Natural killer cell (primary cell): ENCODE results near the gene GALNTL6. TPM values are rescaled to one million over a fixed set of nuclear protein-coding genes. Genes with fewer than 3 reads are reported as not detected.
"Not testable (repeated sequence)": the region's sequence is repeated elsewhere in the genome, so short reads cannot be mapped to it uniquely, and the experiment has no call there.

ENCODE experiments used
- ATAC-seq, 3 donors: fragments of 150-1000 bp in 2 of 3; fragments of 200-7000 bp in 1 of 3; cut with Tn5 transposase; 1 replicate in 1 of 3; 2 replicates in 2 of 3; pipeline ENCODE4 v1.10.0; 2021; ENCODE audit warnings: mild to moderate bottlenecking in 2 of 3, moderate library complexity in 2 of 3
- DNase-seq, 2 donors: peaks; one replicate each; pipeline versions ENCODE4 v3.0.0 to v3.0.0-alpha.2; 2013 to 2021; ENCODE audit warnings: mixed read lengths in 1 of 2
- H3K27ac ChIP-seq: one replicate; pipeline ENCODE4 v1.5.1; 2013; ENCODE audit warnings: mild to moderate bottlenecking, low read length
- H3K27me3 ChIP-seq: one replicate; pipeline ENCODE4 v1.6.1; 2013; ENCODE audit warnings: low read length; ENCODE audit not compliant: control insufficient read depth, insufficient read depth
- H3K36me3 ChIP-seq: one replicate; pipeline ENCODE4 v1.6.1; 2013; ENCODE audit warnings: low read length; ENCODE audit not compliant: control insufficient read depth, insufficient read depth
- H3K4me1 ChIP-seq: one replicate; pipeline ENCODE4 v1.6.1; 2013; ENCODE audit warnings: low read length; ENCODE audit not compliant: control insufficient read depth, insufficient read depth
- H3K4me3 ChIP-seq: one replicate; pipeline ENCODE4 v1.5.1; 2013; ENCODE audit warnings: low read length
- H3K9me3 ChIP-seq: one replicate; pipeline ENCODE4 v1.6.1; 2013; ENCODE audit warnings: low read length; ENCODE audit not compliant: control insufficient read depth, insufficient read depth
- H3K27ac Mint-ChIP-seq, 2 donors: one replicate each; pipeline ENCODE4 v1.8.0; 2022; ENCODE audit warnings: mild to moderate bottlenecking in 2 of 2, mixed read lengths in 2 of 2, moderate library complexity in 1 of 2
- H3K27me3 Mint-ChIP-seq, 2 donors: one replicate each; pipeline ENCODE4 v1.8.0; 2022; ENCODE audit warnings: low read depth in 2 of 2, mixed read lengths in 2 of 2
- H3K36me3 Mint-ChIP-seq: one replicate; pipeline ENCODE4 v1.8.0; 2022; ENCODE audit warnings: mixed read lengths
- H3K4me1 Mint-ChIP-seq, 2 donors: one replicate each; pipeline ENCODE4 v1.8.0; 2022; ENCODE audit warnings: mixed read lengths in 2 of 2
- H3K4me3 Mint-ChIP-seq: one replicate; pipeline ENCODE4 v1.8.0; 2022; ENCODE audit warnings: mild to moderate bottlenecking, moderate library complexity, mixed read lengths
- H3K9me3 Mint-ChIP-seq, 2 donors: one replicate each; pipeline ENCODE4 v1.8.0; 2022; ENCODE audit warnings: mixed read lengths in 2 of 2
- WGBS: methylation state at CpG from one replicate; pipeline ENCODE4 v1.1.7; 2013; ENCODE audit warnings: missing lambda C conversion rate; ENCODE audit not compliant: insufficient coverage; 5-methylcytosine and 5-hydroxymethylcytosine counted together
- intact Hi-C: fragments of 100-400 bp; cut with micrococcal nuclease; formaldehyde crosslinking; loops from one replicate; pipeline ENCODE4 v1.14.2; 2022
- total RNA-seq, 4 donors: library from RNA; stranded (reverse); fragments of 120-200 nt in 1 of 4; gene quantifications; one replicate each; pipeline versions ENCODE4 v1.2.3 to v1.2.4, GENCODE V29; 2013 to 2022
- TF ChIP-seq, protein P1 (sequence below): fragments of 200-600 bp; IDR thresholded peaks from one replicate; pipeline ENCODE4 v1.8.0; 2022; ENCODE audit warnings: antibody characterized with exemption

GALNTL6 gene
- total RNA-seq, 3 donors from 2014 or later (not counting 1 experiment from before 2014, with no cell fraction given), result not detected

DNA sequence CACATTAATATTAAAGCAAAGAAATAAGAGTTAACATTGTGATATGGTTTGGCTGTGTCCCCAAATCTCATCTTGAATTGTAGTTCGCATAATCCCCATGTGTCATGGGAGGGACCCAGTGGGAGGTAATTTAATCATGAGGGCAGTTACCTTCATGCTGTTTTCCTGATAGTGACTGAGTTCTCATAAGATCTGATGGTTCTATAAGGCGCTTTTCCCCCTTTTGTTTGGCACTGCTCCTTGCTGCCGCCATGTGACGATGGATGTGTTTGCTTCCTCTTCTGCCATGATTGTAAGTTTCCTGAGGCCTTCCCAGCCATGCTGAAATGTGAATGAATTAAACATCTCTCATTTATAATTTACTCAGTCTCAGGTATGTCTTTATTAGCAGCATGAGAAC is 1201.6 kb downstream of the GALNTL6 start:
- intact Hi-C loops, result no loop called here
- no peaks in the 10 kb centered on the region for H3K4me1 ChIP-seq
- TF ChIP-seq, protein P1, sequence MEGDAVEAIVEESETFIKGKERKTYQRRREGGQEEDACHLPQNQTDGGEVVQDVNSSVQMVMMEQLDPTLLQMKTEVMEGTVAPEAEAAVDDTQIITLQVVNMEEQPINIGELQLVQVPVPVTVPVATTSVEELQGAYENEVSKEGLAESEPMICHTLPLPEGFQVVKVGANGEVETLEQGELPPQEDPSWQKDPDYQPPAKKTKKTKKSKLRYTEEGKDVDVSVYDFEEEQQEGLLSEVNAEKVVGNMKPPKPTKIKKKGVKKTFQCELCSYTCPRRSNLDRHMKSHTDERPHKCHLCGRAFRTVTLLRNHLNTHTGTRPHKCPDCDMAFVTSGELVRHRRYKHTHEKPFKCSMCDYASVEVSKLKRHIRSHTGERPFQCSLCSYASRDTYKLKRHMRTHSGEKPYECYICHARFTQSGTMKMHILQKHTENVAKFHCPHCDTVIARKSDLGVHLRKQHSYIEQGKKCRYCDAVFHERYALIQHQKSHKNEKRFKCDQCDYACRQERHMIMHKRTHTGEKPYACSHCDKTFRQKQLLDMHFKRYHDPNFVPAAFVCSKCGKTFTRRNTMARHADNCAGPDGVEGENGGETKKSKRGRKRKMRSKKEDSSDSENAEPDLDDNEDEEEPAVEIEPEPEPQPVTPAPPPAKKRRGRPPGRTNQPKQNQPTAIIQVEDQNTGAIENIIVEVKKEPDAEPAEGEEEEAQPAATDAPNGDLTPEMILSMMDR, result no peak
- Mint-ChIP-seq H3K9me3 (no peaks in the 10 kb centered on the region), H3K27ac (no peak overlapping the region), H3K4me3 (no peak overlapping the region), H3K4me1 (no peaks in the 10 kb centered on the region), H3K27me3 (peaks cover 0 to 4% of the 10 kb centered on the region in 2 donors), H3K36me3 (no peaks in the 10 kb centered on the region)
- WGBS, result 91% methylated on average over 4 of the region's 4 CpGs
- no peaks in the 10 kb centered on the region for H3K36me3 ChIP-seq
- H3K9me3 ChIP-seq, result no peaks in the 10 kb centered on the region
- H3K27me3 ChIP-seq, result no peaks in the 10 kb centered on the region
- DNase-seq (no peak), ATAC-seq (no peak)
- no peak overlapping the region for H3K4me3 ChIP-seq
- no peak overlapping the region for H3K27ac ChIP-seq

DNA sequence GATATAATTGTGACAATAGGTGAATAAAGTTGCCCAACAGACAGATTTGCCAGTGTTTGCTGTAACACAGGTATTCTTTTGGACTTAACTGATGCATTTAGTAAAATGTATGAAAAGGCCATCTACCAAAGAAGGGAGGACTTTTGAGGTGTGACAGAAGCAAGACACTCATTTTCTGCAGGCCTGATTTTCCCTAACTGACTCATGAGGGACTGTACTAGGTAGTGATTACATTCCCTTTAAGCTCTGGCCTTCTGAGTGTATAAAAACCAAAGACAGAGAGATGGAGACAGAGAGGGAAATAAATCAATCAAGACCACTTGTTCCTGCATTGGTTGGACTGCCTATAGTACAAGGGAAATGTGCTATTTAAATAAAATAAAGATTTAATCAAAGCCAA is 1204.6 kb downstream of the GALNTL6 start:
- TF ChIP-seq, protein P1, result no peak
- H3K27me3 ChIP-seq, result no peaks in the 10 kb centered on the region
- H3K36me3 ChIP-seq, result no peaks in the 10 kb centered on the region
- Mint-ChIP-seq H3K4me1 (no peaks in the 10 kb centered on the region), H3K4me3 (no peak overlapping the region), H3K27me3 (peaks cover 0 to 4% of the 10 kb centered on the region in 2 donors), H3K36me3 (no peaks in the 10 kb centered on the region), H3K9me3 (no peaks in the 10 kb centered on the region), H3K27ac (no peak overlapping the region)
- no peaks in the 10 kb centered on the region for H3K4me1 ChIP-seq
- intact Hi-C loops, result no loop called here
- ATAC-seq, result no peak
- no peaks in the 10 kb centered on the region for H3K9me3 ChIP-seq
- no peak for DNase-seq
- H3K27ac ChIP-seq, result no peak overlapping the region
- no peak overlapping the region for H3K4me3 ChIP-seq

DNA sequence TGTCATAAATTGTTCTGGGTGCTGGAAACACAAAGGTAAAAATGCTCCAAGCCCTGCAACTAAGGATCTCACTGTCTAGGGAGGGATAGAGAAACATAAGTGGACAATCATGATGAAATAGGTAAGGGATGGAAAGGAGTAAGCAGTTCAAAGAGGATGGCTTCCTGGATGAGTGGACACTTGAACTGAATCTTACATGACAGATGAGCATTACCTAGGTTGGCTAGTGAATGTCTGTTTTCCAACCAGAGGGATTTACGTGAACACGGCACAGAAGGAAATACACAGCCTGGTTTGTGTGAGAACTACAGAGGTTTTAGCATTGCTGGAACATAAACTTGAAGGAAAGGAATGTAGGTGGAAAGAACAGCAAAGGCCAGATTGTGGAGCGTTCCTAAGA is 1205.2 kb downstream of the GALNTL6 start:
- no peaks in the 10 kb centered on the region for H3K9me3 Mint-ChIP-seq
- no peak overlapping the region for H3K27ac Mint-ChIP-seq
- H3K4me1 ChIP-seq, result no peaks in the 10 kb centered on the region
- no peaks in the 10 kb centered on the region for H3K27me3 ChIP-seq
- peaks cover 0 to 4% of the 10 kb centered on the region in 2 donors for H3K27me3 Mint-ChIP-seq
- H3K27ac ChIP-seq, result no peak overlapping the region
- 91% methylated on average over 3 of the region's 3 CpGs for WGBS
- TF ChIP-seq, protein P1, result no peak
- DNase-seq (no peak), ATAC-seq (no peak)
- no peaks in the 10 kb centered on the region for H3K9me3 ChIP-seq
- H3K4me3 Mint-ChIP-seq, result no peak overlapping the region
- H3K4me3 ChIP-seq, result no peak overlapping the region
- no peaks in the 10 kb centered on the region for H3K4me1 Mint-ChIP-seq
- intact Hi-C loops, result no loop called here
- no peaks in the 10 kb centered on the region for H3K36me3 ChIP-seq
- no peaks in the 10 kb centered on the region for H3K36me3 Mint-ChIP-seq

DNA sequence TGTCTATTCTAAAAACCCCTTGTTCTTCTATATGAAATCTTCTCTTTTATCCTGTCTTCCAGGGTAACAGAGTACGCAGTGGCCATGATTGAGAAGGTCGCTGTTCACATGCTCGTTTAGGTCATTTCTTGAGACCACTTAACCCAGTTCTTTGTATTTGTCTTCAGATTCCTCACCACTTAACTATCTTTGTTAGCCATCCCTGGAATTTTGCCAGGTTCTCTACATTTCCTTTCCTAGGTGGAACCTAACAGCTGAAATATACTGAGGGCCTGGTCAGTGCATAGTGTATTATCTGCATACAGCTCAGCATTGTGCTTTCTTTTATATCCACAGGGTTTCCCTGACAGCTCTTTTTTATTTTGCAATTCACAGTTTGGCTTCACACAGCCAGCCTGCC is 1206.5 kb downstream of the GALNTL6 start:
- intact Hi-C loops, result no loop called here
- Histone ChIP-seq H3K9me3 (no peaks in the 10 kb centered on the region), H3K4me1 (no peaks in the 10 kb centered on the region), H3K27me3 (no peaks in the 10 kb centered on the region), H3K4me3 (no peak overlapping the region), H3K36me3 (no peaks in the 10 kb centered on the region), H3K27ac (no peak overlapping the region)
- Mint-ChIP-seq H3K36me3 (no peaks in the 10 kb centered on the region), H3K4me3 (no peak overlapping the region), H3K27ac (no peak overlapping the region), H3K4me1 (no peaks in the 10 kb centered on the region), H3K9me3 (no peaks in the 10 kb centered on the region), H3K27me3 (peaks cover 0 to 4% of the 10 kb centered on the region in 2 donors)
- ATAC-seq (no peak), DNase-seq (no peak)
- TF ChIP-seq, protein P1, result no peak
- 92% methylated on average over 3 of the region's 3 CpGs for WGBS

DNA sequence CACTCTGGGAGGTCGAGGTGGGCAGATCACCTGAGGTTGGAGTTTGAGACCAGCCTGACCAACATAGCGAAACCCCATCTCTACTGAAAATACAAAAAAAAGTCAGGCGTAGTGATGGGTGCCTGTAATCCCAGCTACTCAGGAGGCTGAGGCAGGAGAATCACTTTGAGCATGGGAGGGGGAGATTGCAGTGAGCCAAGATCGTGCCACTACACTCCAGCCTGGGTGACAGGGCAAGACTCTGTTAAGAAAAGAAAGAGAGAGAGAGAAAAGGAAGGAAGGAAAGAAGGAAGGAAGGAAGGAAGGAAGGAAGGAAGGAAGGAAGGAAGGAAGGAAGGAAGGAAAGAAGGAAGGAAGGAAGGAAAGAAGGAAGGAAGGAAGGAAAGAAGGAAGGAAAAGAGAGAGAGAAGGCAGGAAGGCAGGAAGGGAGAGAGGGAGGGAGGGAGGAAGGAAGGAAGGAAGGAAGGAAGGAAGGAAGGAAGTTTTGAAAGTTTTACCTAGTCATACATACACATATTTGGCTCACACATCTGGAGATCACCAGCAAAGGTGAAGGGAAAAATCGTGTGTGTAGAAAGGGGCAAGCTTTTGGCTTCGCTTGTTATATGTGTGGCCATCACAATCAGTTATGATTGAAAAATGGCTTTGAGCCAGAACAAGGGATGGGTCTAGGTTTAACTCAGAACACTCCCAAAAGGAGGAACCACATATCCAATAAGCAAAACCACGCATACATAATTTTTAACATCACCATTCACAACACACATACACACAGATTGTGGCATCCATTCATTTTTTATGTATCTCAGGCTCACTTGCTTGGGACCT is 1208.8 kb downstream of the GALNTL6 start:
- H3K4me1 ChIP-seq, H3K4me3 ChIP-seq, H3K27ac ChIP-seq, H3K9me3 ChIP-seq, H3K9me3 Mint-ChIP-seq, intact Hi-C loops, H3K36me3 Mint-ChIP-seq, H3K27me3 ChIP-seq, H3K4me1 Mint-ChIP-seq, H3K27ac Mint-ChIP-seq, H3K36me3 ChIP-seq, DNase-seq, ATAC-seq, H3K27me3 Mint-ChIP-seq, H3K4me3 Mint-ChIP-seq: not testable (repeated sequence)
- WGBS, result 86% methylated on average over 7 of the region's 7 CpGs
